HL-60/S4 treated with phorbol 12-myristate 13-acetate at 8.2 ng/mL for 4 days and 3 days (cell line): ENCODE results near the gene PROSER2.
"Not testable (repeated sequence)": the region's sequence is repeated elsewhere in the genome, so short reads cannot be mapped to it uniquely, and the experiment has no call there.

Source experiments
- in situ Hi-C: fragments of 300-500 bp; cut with MboI; formaldehyde crosslinking; loops from 2 replicates; pipeline ENCODE4 v1.15.0; 2022; ENCODE audit warnings: low sequenced_read_pairs

Gene PROSER2

DNA sequence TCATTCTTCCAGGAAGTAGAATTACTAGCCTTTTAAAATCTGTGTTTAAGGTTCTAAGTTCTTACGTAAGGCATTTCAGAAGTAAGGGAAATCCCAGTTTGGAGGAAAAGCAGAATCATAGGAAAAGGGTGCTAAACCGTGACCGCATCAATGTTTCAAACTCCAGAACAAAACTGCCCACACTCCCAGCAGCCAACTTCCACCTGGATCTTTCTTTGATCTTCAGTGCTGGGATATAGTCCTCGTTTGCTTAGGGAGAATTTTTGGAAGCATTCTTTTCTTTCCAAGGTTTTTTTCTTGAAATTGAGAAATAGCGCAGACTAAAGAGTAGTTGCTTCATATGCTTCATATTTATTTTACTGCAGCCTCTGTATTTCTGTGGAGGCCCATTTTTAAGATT is 8.9 kb downstream of the PROSER2 start:
- in situ Hi-C loops: no loop called here

DNA sequence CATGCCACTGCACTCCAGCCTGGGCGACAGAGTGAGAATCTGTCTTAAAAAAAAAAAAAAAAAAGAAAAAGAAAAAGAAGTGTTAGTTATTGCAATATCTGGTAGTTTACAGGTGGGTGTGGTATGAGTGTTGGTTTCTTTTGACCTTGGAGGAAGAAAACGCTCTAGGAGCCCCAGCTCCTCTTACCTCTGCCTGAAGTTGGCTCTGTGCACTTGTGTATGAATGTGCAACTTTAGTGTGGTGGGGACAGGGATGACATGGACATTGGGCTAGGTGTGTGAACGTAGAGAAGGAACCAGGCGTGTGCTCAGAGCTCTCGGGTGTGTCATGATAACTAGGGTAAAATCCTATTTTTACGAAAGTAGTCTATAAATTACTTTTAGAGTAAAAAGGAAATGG is 11.9 kb downstream of the PROSER2 start:
- in situ Hi-C loops: no loop called here

DNA sequence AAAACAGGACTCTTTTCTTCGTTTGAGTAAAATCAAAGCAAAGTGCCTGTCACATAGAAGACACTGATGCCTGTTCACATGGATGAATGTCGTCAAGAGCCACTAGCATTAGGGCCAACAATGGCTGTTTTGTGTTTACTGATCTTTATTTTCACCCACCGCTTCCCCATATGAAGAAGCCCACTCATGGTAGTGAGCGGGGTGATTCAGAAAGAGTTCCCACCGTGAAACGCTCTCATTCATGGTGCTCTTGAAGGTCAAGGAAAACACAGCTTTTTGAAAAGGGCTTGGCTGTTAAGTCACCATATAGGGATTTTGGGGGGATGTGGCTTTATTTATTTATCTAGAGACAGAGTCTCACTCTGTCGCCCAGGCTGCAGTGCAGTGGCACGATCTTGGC is 12.5 kb downstream of the PROSER2 start:
- in situ Hi-C loops: no loop called here

DNA sequence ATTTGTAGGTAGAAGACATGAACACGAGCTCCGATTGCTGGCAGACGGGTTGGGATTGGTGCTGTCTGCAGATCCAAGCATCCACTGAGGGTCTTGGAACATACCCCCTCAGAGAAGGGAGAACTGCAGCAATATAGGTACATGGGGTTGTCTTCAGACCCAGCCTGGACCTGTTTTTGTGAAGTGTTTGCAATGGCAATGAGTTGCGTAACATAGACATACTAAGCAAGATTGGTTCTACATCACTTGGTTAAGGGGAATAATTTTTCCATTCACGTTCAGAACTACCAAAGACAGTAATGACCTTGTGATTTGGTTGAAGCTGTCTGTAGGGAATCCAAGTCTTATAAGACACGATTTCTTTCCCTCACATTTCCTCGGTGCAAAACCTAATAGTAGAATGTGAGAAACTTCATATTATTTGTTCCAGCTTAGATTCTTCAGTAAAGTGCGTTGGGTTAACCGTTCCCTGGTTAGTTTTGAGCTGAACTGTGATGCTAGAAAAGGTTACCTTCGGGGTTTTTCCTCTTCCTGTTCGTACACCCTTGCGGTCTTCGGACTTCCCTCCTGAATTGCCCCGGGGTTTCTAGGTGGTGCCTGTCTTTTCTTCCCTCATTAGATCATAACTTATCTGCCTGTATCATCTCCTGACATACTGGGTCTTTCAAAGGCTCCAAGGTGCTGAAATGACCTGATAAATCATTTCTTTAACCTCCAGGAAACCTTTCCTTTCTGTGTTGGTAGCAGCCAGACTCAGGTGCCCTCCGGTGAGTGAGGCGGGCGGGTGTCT is 14.4 kb downstream of the PROSER2 start:
- in situ Hi-C loops: no loop called here

DNA sequence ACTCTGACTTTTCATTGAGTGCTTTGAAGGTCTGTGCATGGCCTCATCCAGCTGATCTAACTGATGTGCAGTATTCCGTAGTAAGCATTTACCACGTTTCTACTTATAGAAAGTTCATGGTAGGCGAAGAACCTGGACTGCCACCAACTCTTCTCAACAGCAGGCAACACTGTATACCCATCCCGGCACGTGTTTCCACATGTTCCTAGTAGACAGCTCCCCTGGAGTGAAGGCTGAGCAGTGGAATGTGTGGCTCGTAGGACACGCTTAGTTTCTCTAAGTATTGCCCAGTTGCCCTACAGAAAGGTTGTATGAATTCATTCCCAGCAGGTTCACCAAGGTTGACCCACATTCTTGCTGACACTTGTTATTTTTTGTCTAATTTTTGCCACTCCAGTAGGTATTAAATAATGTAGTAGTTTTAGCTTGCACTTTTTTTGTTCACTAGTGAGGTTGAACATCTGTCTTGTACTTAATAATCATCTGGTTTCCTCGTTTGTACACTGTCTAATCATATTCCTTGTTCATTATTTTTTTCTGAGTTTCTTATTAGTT is 15.2 kb downstream of the PROSER2 start:
- in situ Hi-C loops: no loop called here

DNA sequence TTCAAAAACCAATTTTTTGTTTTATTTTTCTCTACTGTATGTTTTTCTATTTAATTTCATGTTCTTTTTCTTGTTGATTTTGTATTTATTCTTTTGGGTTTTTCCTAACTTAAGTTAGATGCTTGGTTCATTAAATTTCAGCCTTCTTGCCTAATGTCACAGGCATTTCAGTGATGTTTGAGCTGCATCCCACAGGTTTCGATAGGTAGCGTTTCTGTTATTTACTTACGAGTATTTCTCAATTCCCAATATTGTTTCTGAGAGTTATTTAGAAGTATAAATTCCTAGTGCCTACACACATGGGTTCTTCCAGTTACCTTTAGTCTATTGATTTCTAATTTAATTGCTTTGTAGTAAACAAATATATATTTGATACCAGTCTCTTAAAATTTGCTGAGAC is 18.2 kb downstream of the PROSER2 start:
- in situ Hi-C loops: no loop called here

DNA sequence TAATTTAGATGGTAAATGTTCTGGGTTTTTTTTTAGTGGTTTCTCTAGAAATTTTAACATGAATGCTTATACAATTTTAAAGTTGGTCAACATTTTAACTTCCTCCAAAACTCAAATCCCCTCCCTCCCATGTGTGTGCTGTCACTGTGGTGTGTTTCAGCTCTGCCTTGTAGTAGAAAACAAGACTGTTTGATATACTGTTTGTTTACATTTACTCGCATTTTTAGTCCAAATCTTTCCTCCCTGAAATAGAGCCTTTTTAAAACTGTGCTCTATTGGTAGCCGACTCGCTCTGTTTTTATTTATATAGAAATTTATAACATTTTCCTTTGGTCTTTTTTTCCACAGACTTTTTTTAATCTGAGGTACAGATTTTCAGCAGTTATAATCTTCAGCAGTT is 19.3 kb downstream of the PROSER2 start:
- in situ Hi-C loops: no loop called here

DNA sequence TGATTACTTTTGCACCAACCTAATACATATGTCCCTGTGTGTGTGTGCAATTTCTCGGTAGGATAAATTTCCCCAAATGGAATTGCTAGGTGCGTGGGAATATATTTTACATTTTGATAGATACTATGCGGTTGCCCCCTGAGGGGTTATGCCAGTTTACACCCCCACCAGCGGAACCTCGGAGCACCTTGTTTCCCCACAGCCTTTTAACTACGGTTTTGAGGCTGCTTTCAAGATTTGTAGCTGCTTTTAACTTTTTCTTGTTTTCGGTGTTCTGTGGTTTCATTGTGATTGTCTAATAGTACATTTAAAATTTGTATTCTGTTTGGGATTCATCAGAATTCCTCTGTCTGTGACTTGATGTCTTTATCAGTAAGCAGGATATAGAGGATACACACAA is 22.0 kb downstream of the PROSER2 start:
- in situ Hi-C loops: no loop called here

DNA sequence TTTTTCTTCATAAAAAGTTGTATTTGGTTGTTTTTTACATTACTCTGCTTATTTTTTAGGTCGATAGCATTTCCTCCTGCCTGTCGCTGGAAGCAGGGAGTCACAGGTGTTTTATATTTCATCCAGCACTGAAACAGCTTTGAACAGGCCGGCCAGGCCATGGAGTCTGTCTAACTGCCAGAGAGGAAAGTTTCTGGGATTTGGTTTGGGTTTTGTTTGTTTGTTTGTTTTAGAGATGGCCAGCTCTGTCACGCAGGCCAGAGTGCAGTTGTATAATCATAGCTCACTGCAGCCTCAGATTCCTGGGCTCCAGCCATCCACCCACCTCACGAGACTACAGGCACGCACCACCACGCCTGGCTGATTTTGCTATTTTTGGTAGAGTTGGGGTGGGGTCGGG is 23.4 kb downstream of the PROSER2 start:
- in situ Hi-C loops: no loop called here

DNA sequence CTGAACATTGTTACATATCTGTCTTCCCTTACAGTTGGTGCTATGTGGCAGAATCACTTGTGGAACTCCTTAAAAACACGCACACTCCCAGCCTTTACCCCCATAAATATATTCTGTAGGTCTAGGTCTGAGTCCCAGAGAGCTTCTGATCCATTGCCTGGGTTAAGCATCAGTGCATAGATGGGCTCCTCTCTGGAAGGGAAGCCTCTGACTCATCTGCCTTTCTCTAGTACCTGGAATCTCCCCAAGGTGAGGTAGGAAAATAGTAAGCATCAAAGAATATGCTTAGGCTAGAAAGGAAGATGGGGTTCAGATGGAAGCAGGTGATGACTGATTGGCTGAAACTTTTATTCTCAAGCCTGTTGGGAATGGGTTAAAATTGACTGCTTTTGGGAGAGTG is 26.1 kb downstream of the PROSER2 start:
- in situ Hi-C loops: no loop called here

DNA sequence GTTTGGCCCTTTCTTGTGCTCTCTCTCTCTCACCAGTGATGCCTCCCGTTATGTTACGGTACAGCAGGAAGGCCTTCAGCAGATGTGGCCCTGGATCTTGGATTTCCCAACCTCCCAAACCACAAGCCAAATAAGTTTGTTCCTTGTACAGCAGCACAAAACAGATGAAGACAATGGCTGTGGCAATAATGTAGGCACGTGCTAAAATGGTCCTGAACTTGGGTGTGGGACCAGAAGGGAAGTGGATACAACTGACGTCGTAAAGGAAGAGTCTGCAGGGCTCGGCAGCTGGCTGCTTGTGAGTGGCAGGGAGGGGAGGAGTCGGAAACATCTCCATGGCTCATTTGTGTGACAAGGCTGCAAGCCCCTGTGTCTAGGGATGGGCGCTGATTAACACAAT is 26.8 kb downstream of the PROSER2 start:
- in situ Hi-C loops: no loop called here

DNA sequence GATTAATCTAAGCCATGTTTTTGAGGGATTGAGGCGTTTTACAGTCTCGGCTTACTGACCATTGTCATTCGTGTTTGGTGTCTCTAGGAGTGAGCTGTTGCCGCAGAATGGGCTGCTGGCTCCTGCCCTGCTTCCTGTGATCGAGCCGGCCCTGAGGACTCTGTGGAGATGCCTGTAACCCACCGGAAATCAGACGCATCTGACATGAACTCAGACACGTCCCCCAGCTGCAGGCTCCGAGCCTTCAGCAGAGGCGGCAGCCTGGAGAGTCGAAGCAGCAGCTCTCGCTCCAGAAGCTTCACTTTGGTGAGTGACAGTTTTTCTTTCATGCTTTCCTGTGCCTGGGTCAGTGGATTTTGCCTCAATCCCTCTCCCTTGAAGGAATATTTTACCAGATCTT is 28.8 kb downstream of the PROSER2 start:
- in situ Hi-C loops: no loop called here

DNA sequence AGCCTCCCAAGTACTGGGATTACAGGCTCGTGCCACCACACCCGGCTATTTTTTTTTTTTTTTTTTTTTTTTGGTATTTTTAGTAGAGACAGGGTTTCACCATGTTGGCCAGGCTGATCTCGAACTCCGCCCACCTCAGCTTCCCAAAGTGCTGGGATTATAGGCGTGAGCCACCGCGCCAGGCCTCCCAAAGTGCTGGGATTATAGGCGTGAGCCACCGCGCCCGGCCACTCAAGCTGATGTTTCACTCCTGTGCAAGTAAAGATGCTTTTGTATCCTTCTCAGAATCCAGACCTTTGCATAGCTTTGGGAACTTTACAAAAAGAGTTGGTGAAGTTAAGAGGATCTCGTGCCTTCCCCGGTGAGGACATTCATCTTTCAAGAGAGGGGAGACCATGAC is 29.5 kb downstream of the PROSER2 start:
- in situ Hi-C loops: not testable (repeated sequence)

DNA sequence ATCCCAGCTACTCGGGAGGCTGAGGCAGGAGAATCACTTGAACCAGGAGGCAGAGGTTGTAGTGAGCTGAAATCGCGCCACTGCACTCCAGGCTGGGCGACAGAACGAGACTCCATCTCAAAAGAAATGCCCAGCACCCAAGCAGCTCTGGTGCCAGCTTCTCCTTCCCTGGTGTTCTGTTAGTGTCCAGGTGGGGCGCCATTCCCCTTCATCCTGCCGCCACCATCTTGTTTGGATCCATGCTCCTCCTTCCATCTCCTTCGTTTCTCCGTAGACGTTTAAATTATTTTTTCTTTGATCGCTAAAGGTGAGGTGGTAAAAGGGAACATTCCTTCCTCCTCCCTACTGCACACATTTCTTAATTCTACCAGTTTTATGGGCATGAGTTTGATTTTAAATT is 30.3 kb downstream of the PROSER2 start:
- in situ Hi-C loops: no loop called here

DNA sequence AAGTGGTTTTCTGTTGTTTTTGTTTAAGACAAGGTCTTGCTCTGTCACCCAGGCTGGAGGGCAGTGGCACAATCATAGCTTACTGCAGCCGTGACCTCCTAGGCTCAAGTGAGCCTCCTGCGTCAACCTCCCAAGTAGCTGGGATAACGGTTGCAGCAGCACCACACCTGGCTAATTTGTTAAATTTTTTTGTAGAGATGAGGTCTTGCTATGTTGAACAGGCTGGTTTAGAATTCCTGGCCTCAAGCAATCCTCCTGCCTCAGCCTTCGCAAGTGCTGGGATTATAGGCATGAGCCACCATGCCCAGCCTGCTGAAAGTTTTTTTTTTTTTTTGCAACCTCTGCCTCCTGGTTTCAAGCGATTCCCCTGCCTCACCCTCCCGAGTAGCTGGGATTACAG is 31.1 kb downstream of the PROSER2 start:
- in situ Hi-C loops: no loop called here

DNA sequence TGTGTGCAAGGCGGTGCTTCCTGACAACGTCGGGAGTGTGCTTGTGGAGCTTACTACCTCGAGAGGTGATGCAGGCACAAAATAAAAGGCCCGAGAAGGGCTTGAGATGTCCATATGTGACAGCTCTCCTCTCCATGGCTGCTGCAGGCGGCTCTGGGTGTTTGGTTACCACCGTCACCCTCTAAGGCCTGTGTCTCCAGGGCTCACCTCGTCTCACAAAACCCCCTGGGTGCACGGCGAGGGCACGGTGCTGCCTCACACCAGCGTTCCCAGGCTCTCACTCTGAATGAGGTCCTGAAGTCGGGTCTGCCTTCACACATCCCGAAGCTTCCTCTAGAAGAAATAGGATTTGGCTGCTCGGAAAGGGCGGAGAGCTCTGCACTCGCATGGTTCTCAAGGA is 32.9 kb downstream of the PROSER2 start:
- in situ Hi-C loops: no loop called here

DNA sequence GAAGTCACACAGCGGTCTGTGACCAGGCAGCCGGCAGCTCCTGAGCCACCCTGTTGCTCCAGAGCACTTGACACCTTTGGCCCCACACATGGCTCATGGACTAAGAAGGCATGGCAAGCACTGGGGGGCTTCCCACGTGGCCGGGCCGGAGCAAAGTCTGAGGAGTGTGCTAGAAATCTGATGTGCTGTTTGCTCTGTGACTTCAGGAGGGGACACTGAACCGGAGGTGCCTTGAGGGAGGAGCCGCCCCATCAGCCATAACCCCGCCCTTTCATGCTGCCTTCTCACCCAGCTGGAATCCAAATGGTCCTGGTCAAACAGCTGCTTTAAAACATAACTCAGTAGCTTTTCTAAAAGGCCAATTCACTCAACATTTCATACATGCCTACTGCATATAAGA is 33.5 kb downstream of the PROSER2 start:
- in situ Hi-C loops: no loop called here

DNA sequence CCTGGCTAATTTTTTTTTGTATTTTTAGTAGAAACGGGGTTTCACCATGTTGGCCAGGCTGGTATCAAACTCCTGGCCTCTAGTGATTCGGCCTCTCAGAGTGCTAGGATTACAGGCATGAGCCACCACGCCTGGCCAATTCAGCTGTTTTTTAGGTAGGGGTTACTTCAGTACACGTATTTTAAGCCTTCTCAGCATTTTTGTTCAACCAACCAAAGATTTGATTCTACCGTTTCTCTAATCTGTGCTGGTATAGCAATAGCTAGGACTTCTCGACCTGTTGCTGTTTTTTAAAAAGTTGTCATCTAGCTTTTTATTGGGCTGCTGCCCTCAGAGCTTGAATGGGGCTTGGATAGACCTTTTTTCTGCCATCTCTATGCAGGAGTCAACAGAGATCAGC is 34.9 kb downstream of the PROSER2 start:
- in situ Hi-C loops: no loop called here

DNA sequence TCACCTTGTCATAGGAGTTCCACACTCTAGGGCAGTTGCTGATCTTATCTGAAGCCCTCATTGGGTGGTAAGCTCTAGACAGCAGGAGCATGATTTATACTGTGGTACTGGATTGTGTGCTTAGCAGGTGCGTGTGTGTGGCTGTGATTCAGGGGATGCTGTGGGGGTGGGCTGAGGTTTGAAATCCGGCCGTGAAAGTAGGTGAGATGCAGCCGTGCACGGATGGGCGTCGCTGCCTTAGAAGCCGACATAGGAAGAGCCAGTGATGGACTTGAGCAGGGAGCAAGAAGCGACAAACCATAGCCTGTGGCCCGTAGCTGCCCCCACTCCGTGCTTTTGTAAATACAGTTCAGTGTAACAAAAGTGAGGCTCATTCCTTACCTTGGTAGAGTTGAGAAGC is 38.2 kb downstream of the PROSER2 start:
- in situ Hi-C loops: no loop called here

DNA sequence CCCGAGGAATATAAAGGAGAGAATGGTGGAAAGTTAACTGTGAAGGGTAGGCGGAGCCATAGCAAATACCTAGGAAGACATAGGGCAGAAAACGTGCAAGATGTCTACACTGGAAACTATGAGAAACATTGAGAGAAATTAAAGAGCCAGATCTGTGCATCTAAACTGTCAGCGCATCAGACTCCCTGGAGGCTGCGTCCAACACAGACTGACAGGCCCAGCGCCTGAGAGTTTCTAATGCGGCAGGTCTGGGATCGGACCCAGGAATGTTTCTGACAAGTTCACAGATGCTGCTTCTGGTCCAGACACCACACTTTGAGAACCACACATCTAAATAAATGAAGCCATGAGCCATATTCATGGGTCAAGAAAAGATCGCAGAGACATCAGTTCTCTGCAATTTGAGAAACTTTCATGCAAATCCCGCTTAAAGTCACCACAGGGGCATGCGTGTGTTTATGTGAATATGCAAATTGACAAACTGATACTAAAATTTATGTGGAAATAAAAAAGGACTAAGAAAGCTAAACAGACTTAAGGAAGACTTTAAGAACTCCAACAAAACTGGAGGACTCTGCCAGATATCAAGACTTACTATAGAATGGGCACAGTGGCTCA is 38.8 kb downstream of the PROSER2 start:
- in situ Hi-C loops: no loop called here

DNA sequence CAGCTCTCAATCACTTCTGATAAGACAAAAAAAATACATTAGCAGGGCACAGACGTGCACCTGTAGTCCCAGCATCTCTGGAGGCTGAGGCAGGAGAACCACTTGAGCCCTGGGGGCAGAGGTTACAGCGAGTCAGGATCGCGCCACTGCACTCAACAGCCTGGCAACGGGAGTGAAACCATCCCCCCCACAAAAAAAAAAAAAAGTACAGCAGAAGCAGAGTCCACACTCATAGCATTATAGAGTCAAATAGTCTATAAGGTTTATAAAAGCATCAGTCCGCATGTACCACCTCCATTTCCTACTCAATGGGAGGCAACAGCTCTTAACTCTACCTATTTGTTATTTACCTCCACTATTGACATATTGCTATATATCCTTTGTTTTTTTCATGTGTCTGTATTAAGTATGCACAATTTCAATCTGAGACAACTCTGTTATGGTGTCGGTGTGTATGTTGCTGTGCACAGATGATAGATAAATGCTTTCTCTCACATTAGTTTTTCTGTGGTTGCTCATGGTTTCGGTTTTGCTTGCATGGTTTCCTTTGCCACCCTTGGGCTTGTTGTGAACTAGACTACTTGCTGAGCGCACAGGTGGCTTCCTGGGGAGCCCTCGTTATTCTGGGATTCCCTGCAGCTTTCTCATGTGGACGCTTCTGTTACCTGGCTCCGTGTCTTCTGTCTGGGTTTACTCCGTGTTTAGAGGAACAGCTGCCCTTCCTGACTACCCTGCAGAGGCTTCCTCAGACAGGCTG is 40.4 kb downstream of the PROSER2 start:
- in situ Hi-C loops: no loop called here

DNA sequence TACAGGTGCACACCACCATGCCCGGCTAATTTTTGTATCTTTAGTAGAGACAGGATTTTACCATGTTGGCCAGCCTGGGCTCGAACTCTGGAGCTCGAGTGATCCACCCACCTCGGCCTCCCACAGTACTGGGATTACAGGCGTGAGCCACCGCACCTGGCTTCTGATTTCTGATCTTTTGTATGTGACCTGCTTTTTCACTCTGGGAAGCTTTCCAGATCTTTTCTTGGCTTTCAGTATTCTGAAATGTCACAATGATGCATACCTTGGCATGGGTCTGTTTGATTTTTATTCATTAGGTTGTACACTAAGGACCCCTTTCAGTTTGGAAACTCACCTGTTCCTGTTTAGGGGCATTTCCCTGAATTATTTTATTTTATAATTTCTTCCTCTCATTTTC is 41.6 kb downstream of the PROSER2 start:
- in situ Hi-C loops: no loop called here
